IPS-15b (cell line): ENCODE data around the gene NUP205.
A peak's percentile ranks its signal among the peaks of the same experiment; 100 is the strongest.

Experiments used
- H3K27me3 ChIP-seq: one replicate; pipeline ENCODE4 v1.6.1; 2013; ENCODE audit warnings: low read length; ENCODE audit not compliant: control insufficient read depth, insufficient read depth
- H3K36me3 ChIP-seq: one replicate; pipeline ENCODE4 v1.6.1; 2013; ENCODE audit warnings: low read length; ENCODE audit not compliant: control insufficient read depth, insufficient read depth
- H3K4me1 ChIP-seq: one replicate; pipeline ENCODE4 v1.6.1; 2013; ENCODE audit warnings: mild to moderate bottlenecking, low read length; ENCODE audit not compliant: control insufficient read depth, insufficient read depth
- H3K4me3 ChIP-seq: one replicate; pipeline ENCODE4 v1.5.1; 2013; ENCODE audit warnings: low read depth, low read length
- H3K9ac ChIP-seq: one replicate; pipeline ENCODE4 v1.6.1; 2013; ENCODE audit warnings: low read depth, mild to moderate bottlenecking, low read length
- H3K9me3 ChIP-seq: one replicate; pipeline ENCODE4 v1.6.1; 2013; ENCODE audit warnings: mild to moderate bottlenecking, low read length; ENCODE audit not compliant: control insufficient read depth, insufficient read depth

Gene NUP205

GRCh38 chr7:135645296-135645904 is 87.7 kb downstream of the NUP205 start:
- H3K4me3 ChIP-seq: no peak overlapping the region
- no peaks in the 10 kb centered on the region for H3K27me3 ChIP-seq
- no peak overlapping the region for H3K9ac ChIP-seq
- no peaks in the 10 kb centered on the region for H3K9me3 ChIP-seq
- peaks cover 8% of the 10 kb centered on the region for H3K36me3 ChIP-seq
- no peaks in the 10 kb centered on the region for H3K4me1 ChIP-seq

GRCh38 chr7:135647755-135648154 is 90.0 kb downstream of the NUP205 start:
- no peak overlapping the region for H3K4me3 ChIP-seq
- no peak overlapping the region for H3K9ac ChIP-seq
- no peaks in the 10 kb centered on the region for H3K9me3 ChIP-seq
- H3K36me3 ChIP-seq: peaks cover 12% of the 10 kb centered on the region
- no peaks in the 10 kb centered on the region for H3K27me3 ChIP-seq
- H3K4me1 ChIP-seq: peaks cover under 1% of the 10 kb centered on the region

DNA sequence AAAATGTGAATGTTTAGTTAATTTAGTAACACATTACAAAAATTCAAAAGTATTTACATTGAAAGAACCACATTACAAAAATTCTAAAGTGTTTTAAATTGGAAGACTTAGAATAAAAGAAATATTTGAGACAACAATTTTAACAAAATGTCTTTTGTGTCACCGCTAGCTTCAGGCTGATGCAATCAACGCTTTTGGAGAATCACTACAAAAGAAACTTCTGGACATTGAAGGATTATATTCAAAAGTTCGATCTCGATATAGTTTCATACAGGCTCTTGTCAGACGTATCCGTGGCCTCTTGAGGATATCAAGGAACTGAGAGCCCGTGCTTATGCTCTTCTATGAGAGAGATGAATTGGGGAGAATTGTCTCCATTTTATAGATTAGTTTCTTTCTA is 90.5 kb downstream of the NUP205 start:
- no peaks in the 10 kb centered on the region for H3K9me3 ChIP-seq
- peaks cover 12% of the 10 kb centered on the region for H3K36me3 ChIP-seq
- no peak overlapping the region for H3K9ac ChIP-seq
- peaks cover 5% of the 10 kb centered on the region for H3K4me1 ChIP-seq
- H3K27me3 ChIP-seq: no peaks in the 10 kb centered on the region
- no peak overlapping the region for H3K4me3 ChIP-seq

- peaks cover 7% of the 10 kb centered on the region for H3K36me3 ChIP-seq
- no peak overlapping the region for H3K9ac ChIP-seq
- no peaks in the 10 kb centered on the region for H3K9me3 ChIP-seq
- no peaks in the 10 kb centered on the region for H3K27me3 ChIP-seq
- H3K4me3 ChIP-seq: no peak overlapping the region
- peaks cover 5% of the 10 kb centered on the region for H3K4me1 ChIP-seq
Measured at GRCh38 chr7:135650831-135651573, 93.3 kb downstream of the NUP205 start.

DNA sequence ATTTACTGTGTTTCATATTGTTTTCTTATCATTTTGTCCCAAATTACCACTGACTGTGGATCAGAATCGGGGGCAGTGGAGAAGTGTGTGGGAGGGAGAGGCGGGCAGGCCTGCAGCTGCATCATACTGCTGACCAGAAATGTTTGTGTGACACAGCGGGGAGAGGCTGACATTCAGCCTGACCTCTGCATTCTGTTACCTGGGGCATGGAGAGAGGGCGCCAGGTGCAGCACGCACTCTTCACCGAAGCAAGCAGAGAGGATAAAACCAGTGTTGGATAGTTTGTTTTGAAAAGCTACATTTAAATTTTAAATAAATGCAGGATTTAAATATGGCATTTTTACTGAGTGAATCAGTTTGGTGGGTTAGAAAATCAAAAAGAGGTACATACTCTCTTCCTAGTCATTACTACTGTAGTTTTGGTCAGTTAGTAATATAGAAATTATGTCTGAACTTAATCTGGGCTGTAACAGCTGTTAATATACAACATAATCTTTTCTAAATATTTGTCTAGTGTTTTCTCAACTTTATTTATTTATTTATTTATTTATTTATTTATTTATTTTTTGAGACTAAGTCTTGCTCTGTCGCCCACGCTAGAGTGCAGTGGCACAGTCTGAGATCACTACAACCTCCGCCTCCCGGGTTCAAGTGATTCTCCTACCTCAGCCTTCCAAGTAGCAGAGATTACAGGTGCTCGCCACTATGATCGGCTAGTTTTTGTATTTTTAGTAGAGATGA is 95.8 kb downstream of the NUP205 start:
- no peaks in the 10 kb centered on the region for H3K27me3 ChIP-seq
- H3K9ac ChIP-seq: no peak overlapping the region
- H3K9me3 ChIP-seq: no peaks in the 10 kb centered on the region
- peaks cover 4% of the 10 kb centered on the region for H3K36me3 ChIP-seq
- peaks cover 5% of the 10 kb centered on the region for H3K4me1 ChIP-seq
- no peak overlapping the region for H3K4me3 ChIP-seq

DNA sequence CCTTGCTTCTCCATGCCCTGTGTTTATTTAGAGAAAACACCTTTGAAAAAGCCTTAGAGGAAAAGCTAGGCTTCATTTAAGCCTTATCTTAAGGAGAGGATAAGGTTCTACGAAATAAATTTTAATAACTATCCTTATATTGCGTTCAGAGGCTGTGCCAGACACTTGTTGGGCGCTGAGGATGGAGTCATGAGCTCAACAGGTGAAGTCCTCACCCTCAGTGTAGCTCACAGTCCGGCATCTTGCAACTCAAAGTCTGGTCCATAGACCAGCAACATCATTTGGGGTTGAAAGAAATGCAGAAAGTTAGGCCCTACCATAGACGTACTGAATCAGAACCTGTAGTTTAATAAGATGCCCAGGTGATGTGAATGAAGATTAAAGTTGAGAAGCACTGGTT is 100.8 kb downstream of the NUP205 start:
- Histone ChIP-seq H3K9ac (no peak overlapping the region), H3K4me1 (no peaks in the 10 kb centered on the region), H3K4me3 (no peak overlapping the region), H3K9me3 (no peaks in the 10 kb centered on the region), H3K36me3 (no peaks in the 10 kb centered on the region), H3K27me3 (no peaks in the 10 kb centered on the region)

GRCh38 chr7:135659159-135659846 is 101.6 kb downstream of the NUP205 start:
- H3K27me3 ChIP-seq: no peaks in the 10 kb centered on the region
- H3K36me3 ChIP-seq: no peaks in the 10 kb centered on the region
- H3K9ac ChIP-seq: no peak overlapping the region
- no peaks in the 10 kb centered on the region for H3K9me3 ChIP-seq
- H3K4me3 ChIP-seq: no peak overlapping the region
- no peaks in the 10 kb centered on the region for H3K4me1 ChIP-seq

GRCh38 chr7:135661311-135662122 is 103.8 kb downstream of the NUP205 start:
- Histone ChIP-seq H3K9ac (peak overlapping the region; percentile 62), H3K4me1 (no peaks in the 10 kb centered on the region), H3K9me3 (no peaks in the 10 kb centered on the region)

GRCh38 chr7:135662123-135662372 is 104.3 kb downstream of the NUP205 start:
- Histone ChIP-seq H3K4me3 (peak overlapping the region; percentile 70), H3K36me3 (no peaks in the 10 kb centered on the region), H3K4me1 (no peaks in the 10 kb centered on the region), H3K9ac (peak overlapping the region; percentile 62), H3K27me3 (no peaks in the 10 kb centered on the region), H3K9me3 (no peaks in the 10 kb centered on the region)

More at GRCh38 chr7:135661311-135662122, 103.8 kb downstream of the NUP205 start:
- no peaks in the 10 kb centered on the region for H3K36me3 ChIP-seq
- H3K27me3 ChIP-seq: no peaks in the 10 kb centered on the region
- H3K4me3 ChIP-seq: peak overlapping the region; percentile 70

DNA sequence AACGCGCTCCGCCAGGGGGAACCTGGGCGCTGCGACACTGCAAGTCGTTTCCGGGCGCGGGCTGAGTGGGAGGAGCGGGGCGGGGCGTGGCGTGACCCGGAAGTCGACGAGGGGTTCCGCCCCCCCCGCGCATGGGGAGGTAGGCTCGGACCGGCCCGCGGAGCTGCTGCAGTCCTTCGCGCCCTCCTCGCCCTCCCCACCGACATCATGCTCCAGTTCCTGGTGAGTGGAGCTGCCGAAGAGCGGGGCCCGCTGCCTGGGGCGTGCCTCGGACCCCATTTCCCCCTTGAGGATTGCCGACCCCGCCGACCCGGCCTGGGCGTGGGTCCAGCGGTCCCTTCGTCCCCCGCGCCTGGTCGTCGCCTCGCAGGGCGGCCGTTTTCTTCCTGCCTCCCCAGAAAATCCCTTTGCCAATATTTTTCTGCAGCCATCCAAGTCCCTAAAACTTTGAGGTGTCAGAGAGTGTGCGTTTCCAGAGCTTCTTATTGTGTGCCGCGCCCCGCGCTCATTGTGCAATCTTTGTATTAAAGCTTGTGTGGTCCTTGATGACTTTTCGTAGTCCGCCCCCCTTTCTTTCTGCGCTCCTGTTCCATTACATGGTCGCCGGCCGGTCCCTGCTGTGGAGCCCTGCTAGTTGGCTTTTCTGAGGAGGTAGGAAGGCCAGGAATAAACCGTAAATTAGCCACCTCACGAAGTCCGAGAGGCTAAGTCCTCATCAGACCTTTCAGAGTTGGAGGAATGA is 104.8 kb downstream of the NUP205 start, which contains the start of gene STMP1:
TSS of gene STMP1 (plus strand) at position 142 of the 742 bp plus-strand sequence.
- H3K4me1 ChIP-seq: no peaks in the 10 kb centered on the region
- H3K9ac ChIP-seq: peak within 1 kb of the TSS; percentile 94
- no peaks in the 10 kb centered on the region for H3K36me3 ChIP-seq
- H3K9me3 ChIP-seq: no peaks in the 10 kb centered on the region
- H3K4me3 ChIP-seq: peak within 1 kb of the TSS; percentile 70
- no peaks in the 10 kb centered on the region for H3K27me3 ChIP-seq
